ENCODE measurements around the gene ELMO2.
A peak's percentile ranks its signal among the peaks of the same experiment; 100 is the strongest.

Gene ELMO2

GRCh38 chr20:46343975-46344357 is 62.4 kb downstream of the ELMO2 start:
- DNase-seq = no peak
- peaks cover 4 to 38% (median 16%) of the 10 kb centered on the region in 5 experiments for H3K27me3 ChIP-seq (replicated peaks in 2 of 5; ENCODE audit: control insufficient read depth in 4 of 5, insufficient read depth in 5 of 5, low read length in 4 of 5)
- ChIA-PET POLR2A (no interaction called here), CTCF (interaction anchor here (1.0 to 1.5 kb wide), 5 partner anchors 16 to 58 kb away, joined by 3 to 4 read pairs (median 3); no protein-coding TSS in a partner anchor)
- H3K36me3 ChIP-seq (ENCODE audit: control insufficient read depth in 4 of 4, insufficient read depth in 4 of 4, low read length in 3 of 4) = peaks cover 0 to 11% (median 3%) of the 10 kb centered on the region in 4 experiments
- no peak overlapping the region for H3K4me3 ChIP-seq (ENCODE audit: control insufficient read depth in 1 of 7, extremely low read depth in 1 of 7, insufficient read depth in 4 of 7, low read depth in 2 of 7, low read length in 6 of 7)
- H3K27ac ChIP-seq (ENCODE audit: insufficient read depth in 1 of 2, low read depth in 1 of 2, low read length in 2 of 2, poor library complexity in 1 of 2, severe bottlenecking in 2 of 2) = no peak overlapping the region
- H3K4me1 ChIP-seq (ENCODE audit: control extremely low read depth in 1 of 4, control insufficient read depth in 4 of 4, insufficient read depth in 4 of 4, low read length in 3 of 4) = peaks cover 0 to 13% (median 2%) of the 10 kb centered on the region in 4 experiments
- 64% methylated on average over 2 of the region's 2 CpGs for WGBS (ENCODE audit: insufficient coverage)
- no peaks in the 10 kb centered on the region for H3K9me3 ChIP-seq (ENCODE audit: control extremely low read depth in 1 of 5, control insufficient read depth in 4 of 5, insufficient read depth in 2 of 5, low read depth in 1 of 5, low read length in 4 of 5)

GRCh38 chr20:46343348-46343974 is 63.0 kb downstream of the ELMO2 start:
- CTCF ChIA-PET = interaction anchor here (1.3 to 1.5 kb wide), 3 partner anchors 15 to 36 kb away, joined by 3 to 4 read pairs (median 4); no protein-coding TSS in a partner anchor
- Histone ChIP-seq H3K27ac (ENCODE audit: insufficient read depth in 1 of 2, low read depth in 1 of 2, low read length in 2 of 2, poor library complexity in 1 of 2, severe bottlenecking in 2 of 2) (no peak overlapping the region), H3K4me3 (ENCODE audit: control insufficient read depth in 1 of 7, extremely low read depth in 1 of 7, insufficient read depth in 4 of 7, low read depth in 2 of 7, low read length in 6 of 7) (peak overlapping the region in 3 of 7 experiments; percentile 4 to 49 (median 7)), H3K9me3 (ENCODE audit: control extremely low read depth in 1 of 5, control insufficient read depth in 4 of 5, insufficient read depth in 2 of 5, low read depth in 1 of 5, low read length in 4 of 5) (no peaks in the 10 kb centered on the region), H3K36me3 (ENCODE audit: control insufficient read depth in 4 of 4, insufficient read depth in 4 of 4, low read length in 3 of 4) (peaks cover 0 to 11% (median 3%) of the 10 kb centered on the region in 4 experiments), H3K27me3 (replicated peaks in 2 of 5; ENCODE audit: control insufficient read depth in 4 of 5, insufficient read depth in 5 of 5, low read length in 4 of 5) (peaks cover 4 to 38% (median 16%) of the 10 kb centered on the region in 5 experiments), H3K4me1 (ENCODE audit: control extremely low read depth in 1 of 4, control insufficient read depth in 4 of 4, insufficient read depth in 4 of 4, low read length in 3 of 4) (peaks cover 0 to 13% (median 2%) of the 10 kb centered on the region in 4 experiments)
- POLR2A ChIA-PET = no interaction called here
- 4% methylated on average over 11 of the region's 17 CpGs for WGBS (ENCODE audit: insufficient coverage)
- peak in 2 of 3 donors; percentile 48 to 61 for DNase-seq

- peaks cover 4 to 38% (median 16%) of the 10 kb centered on the region in 5 experiments for H3K27me3 ChIP-seq (replicated peaks in 2 of 5; ENCODE audit: control insufficient read depth in 4 of 5, insufficient read depth in 5 of 5, low read length in 4 of 5)
- peaks cover 0 to 11% (median under 1%) of the 10 kb centered on the region in 4 experiments for H3K36me3 ChIP-seq (ENCODE audit: control insufficient read depth in 4 of 4, insufficient read depth in 4 of 4, low read length in 3 of 4)
- H3K4me3 ChIP-seq (ENCODE audit: control insufficient read depth in 1 of 7, extremely low read depth in 1 of 7, insufficient read depth in 4 of 7, low read depth in 2 of 7, low read length in 6 of 7) = peak overlapping the region in 2 of 7 experiments; percentile 7 to 49
- no peaks in the 10 kb centered on the region for H3K9me3 ChIP-seq (ENCODE audit: control extremely low read depth in 1 of 5, control insufficient read depth in 4 of 5, insufficient read depth in 2 of 5, low read depth in 1 of 5, low read length in 4 of 5)
- H3K27ac ChIP-seq (ENCODE audit: insufficient read depth in 1 of 2, low read depth in 1 of 2, low read length in 2 of 2, poor library complexity in 1 of 2, severe bottlenecking in 2 of 2) = no peak overlapping the region
- ChIA-PET CTCF (interaction anchor here (0.8 to 1.5 kb wide), 5 partner anchors 16 to 37 kb away, joined by 3 to 4 read pairs (median 4); no protein-coding TSS in a partner anchor), POLR2A (no interaction called here)
- DNase-seq = no peak
- peaks cover 0 to 13% (median 2%) of the 10 kb centered on the region in 4 experiments for H3K4me1 ChIP-seq (ENCODE audit: control extremely low read depth in 1 of 4, control insufficient read depth in 4 of 4, insufficient read depth in 4 of 4, low read length in 3 of 4)
- 66% methylated on average over 15 of the region's 17 CpGs for WGBS (ENCODE audit: insufficient coverage)
These were observed 63.7 kb downstream of the ELMO2 start for GRCh38 chr20:46342451-46343347.

- peaks cover 0 to 6% (median 0%) of the 10 kb centered on the region in 4 experiments for H3K36me3 ChIP-seq (ENCODE audit: control insufficient read depth in 4 of 4, insufficient read depth in 4 of 4, low read length in 3 of 4)
- H3K9me3 ChIP-seq (ENCODE audit: control extremely low read depth in 1 of 5, control insufficient read depth in 4 of 5, insufficient read depth in 2 of 5, low read depth in 1 of 5, low read length in 4 of 5) = no peaks in the 10 kb centered on the region
- H3K27ac ChIP-seq (ENCODE audit: insufficient read depth in 1 of 2, low read depth in 1 of 2, low read length in 2 of 2, poor library complexity in 1 of 2, severe bottlenecking in 2 of 2) = no peak overlapping the region
- peaks cover 4 to 38% (median 16%) of the 10 kb centered on the region in 5 experiments for H3K27me3 ChIP-seq (replicated peaks in 2 of 5; ENCODE audit: control insufficient read depth in 4 of 5, insufficient read depth in 5 of 5, low read length in 4 of 5)
- no peak overlapping the region for H3K4me3 ChIP-seq (ENCODE audit: control insufficient read depth in 1 of 7, extremely low read depth in 1 of 7, insufficient read depth in 4 of 7, low read depth in 2 of 7, low read length in 6 of 7)
- POLR2A ChIA-PET = no interaction called here
- WGBS (ENCODE audit: insufficient coverage) = 71% methylated on average over 9 of the region's 9 CpGs
- CTCF ChIA-PET = interaction anchor here (0.7 to 1.4 kb wide), 4 partner anchors 10 to 36 kb away, joined by 3 to 4 read pairs (median 4); no protein-coding TSS in a partner anchor
- no peak for DNase-seq
- peaks cover 0 to 13% (median 2%) of the 10 kb centered on the region in 4 experiments for H3K4me1 ChIP-seq (ENCODE audit: control extremely low read depth in 1 of 4, control insufficient read depth in 4 of 4, insufficient read depth in 4 of 4, low read length in 3 of 4)
These were observed 64.4 kb downstream of the ELMO2 start for GRCh38 chr20:46342010-46342378.

- CTCF ChIA-PET = interaction anchor here (0.7 to 1.4 kb wide), 4 partner anchors 10 to 36 kb away, joined by 3 to 4 read pairs (median 4); no protein-coding TSS in a partner anchor
These were observed 65.1 kb downstream of the ELMO2 start for GRCh38 chr20:46341074-46342009.

GRCh38 chr20:46339037-46339436 is 67.4 kb downstream of the ELMO2 start:
- ChIA-PET CTCF (interaction anchor here (1.1 to 1.9 kb wide), 2 partner anchors 9 to 12 kb away, joined by 3 to 10 read pairs; no protein-coding TSS in a partner anchor), POLR2A (no interaction called here)
- 90% methylated on average over 7 of the region's 7 CpGs for WGBS (ENCODE audit: insufficient coverage)
- Histone ChIP-seq H3K4me1 (ENCODE audit: control extremely low read depth in 1 of 4, control insufficient read depth in 4 of 4, insufficient read depth in 4 of 4, low read length in 3 of 4) (peaks cover 0 to 18% (median 4%) of the 10 kb centered on the region in 4 experiments), H3K27ac (ENCODE audit: insufficient read depth in 1 of 2, low read depth in 1 of 2, low read length in 2 of 2, poor library complexity in 1 of 2, severe bottlenecking in 2 of 2) (no peak overlapping the region), H3K36me3 (ENCODE audit: control insufficient read depth in 4 of 4, insufficient read depth in 4 of 4, low read length in 3 of 4) (no peaks in the 10 kb centered on the region), H3K9me3 (ENCODE audit: control extremely low read depth in 1 of 5, control insufficient read depth in 4 of 5, insufficient read depth in 2 of 5, low read depth in 1 of 5, low read length in 4 of 5) (no peaks in the 10 kb centered on the region), H3K27me3 (replicated peaks in 2 of 5; ENCODE audit: control insufficient read depth in 4 of 5, insufficient read depth in 5 of 5, low read length in 4 of 5) (peaks cover 4 to 33% (median 28%) of the 10 kb centered on the region in 5 experiments), H3K4me3 (ENCODE audit: control insufficient read depth in 1 of 7, extremely low read depth in 1 of 7, insufficient read depth in 4 of 7, low read depth in 2 of 7, low read length in 6 of 7) (no peak overlapping the region)
- DNase-seq = no peak

More at GRCh38 chr20:46341074-46342009, 65.1 kb downstream of the ELMO2 start:
- no peaks in the 10 kb centered on the region for H3K9me3 ChIP-seq (ENCODE audit: control extremely low read depth in 1 of 5, control insufficient read depth in 4 of 5, insufficient read depth in 2 of 5, low read depth in 1 of 5, low read length in 4 of 5)
- POLR2A ChIA-PET = no interaction called here
- H3K4me1 ChIP-seq (ENCODE audit: control extremely low read depth in 1 of 4, control insufficient read depth in 4 of 4, insufficient read depth in 4 of 4, low read length in 3 of 4) = peaks cover 0 to 13% (median 2%) of the 10 kb centered on the region in 4 experiments
- H3K36me3 ChIP-seq (ENCODE audit: control insufficient read depth in 4 of 4, insufficient read depth in 4 of 4, low read length in 3 of 4) = peaks cover 0 to 3% (median 0%) of the 10 kb centered on the region in 4 experiments
- H3K27ac ChIP-seq (ENCODE audit: insufficient read depth in 1 of 2, low read depth in 1 of 2, low read length in 2 of 2, poor library complexity in 1 of 2, severe bottlenecking in 2 of 2) = no peak overlapping the region
- H3K4me3 ChIP-seq (ENCODE audit: control insufficient read depth in 1 of 7, extremely low read depth in 1 of 7, insufficient read depth in 4 of 7, low read depth in 2 of 7, low read length in 6 of 7) = no peak overlapping the region
- peaks cover 4 to 38% (median 16%) of the 10 kb centered on the region in 5 experiments for H3K27me3 ChIP-seq (replicated peaks in 2 of 5; ENCODE audit: control insufficient read depth in 4 of 5, insufficient read depth in 5 of 5, low read length in 4 of 5)
- 76% methylated on average over 19 of the region's 24 CpGs for WGBS (ENCODE audit: insufficient coverage)
- no peak for DNase-seq

All from common myeloid progenitor, CD34-positive (primary cell).